ENCODE results near the gene CD33. TPM values are rescaled to one million over a fixed set of nuclear protein-coding genes. Genes with fewer than 3 reads are reported as not detected.
"Not testable (repeated sequence)": the region's sequence is repeated elsewhere in the genome, so short reads cannot be mapped to it uniquely, and the experiment has no call there.

The CD33 gene
- total RNA-seq, 2 donors from 2014 or later: 1.7 to 2.6 TPM

- H3K4me3 Mint-ChIP-seq: no peak overlapping the region
- H3K36me3 Mint-ChIP-seq (ENCODE audit: insufficient read depth in 2 of 2): no peaks in the 10 kb centered on the region
- peaks cover 6% of the 10 kb centered on the region for H3K27me3 Mint-ChIP-seq (ENCODE audit: low read depth)
- no peaks in the 10 kb centered on the region for H3K9me3 Mint-ChIP-seq
- DNase-seq (no peak), ATAC-seq (replicated peaks in 1 of 2) (no peak)
- H3K4me1 Mint-ChIP-seq (ENCODE audit: low read depth): peaks cover 4% of the 10 kb centered on the region
- no peak overlapping the region for H3K27ac Mint-ChIP-seq
Measured at GRCh38 chr19:51195616-51196015, 29.3 kb upstream of the CD33 start.

DNA sequence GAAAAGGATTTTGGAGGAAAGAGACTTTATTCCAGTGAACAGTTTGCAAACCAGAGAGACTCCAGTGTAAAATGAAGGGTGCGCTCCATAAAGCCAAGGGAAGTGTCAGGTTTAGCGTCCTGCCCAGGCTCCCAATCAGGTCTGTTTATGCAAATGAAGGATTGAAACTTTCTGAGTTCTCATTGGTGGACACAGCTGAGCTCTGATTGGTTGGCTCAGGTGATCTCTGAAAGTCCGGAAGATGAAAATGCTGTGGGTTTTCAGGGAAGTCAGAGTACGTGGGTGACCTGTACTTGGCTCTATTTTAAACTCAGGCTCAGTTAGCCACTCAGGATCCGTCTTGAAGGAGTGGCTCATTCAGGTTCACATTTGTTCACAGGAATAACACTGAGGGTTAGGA is 28.7 kb upstream of the CD33 start:
- no peak for ATAC-seq (replicated peaks in 1 of 2)
- Mint-ChIP-seq H3K27me3 (ENCODE audit: low read depth) (peaks cover 12% of the 10 kb centered on the region), H3K4me1 (ENCODE audit: low read depth) (peaks cover 4% of the 10 kb centered on the region), H3K36me3 (ENCODE audit: insufficient read depth in 2 of 2) (no peaks in the 10 kb centered on the region), H3K27ac (no peak overlapping the region), H3K4me3 (no peak overlapping the region), H3K9me3 (no peaks in the 10 kb centered on the region)
- DNase-seq: no peak

DNA sequence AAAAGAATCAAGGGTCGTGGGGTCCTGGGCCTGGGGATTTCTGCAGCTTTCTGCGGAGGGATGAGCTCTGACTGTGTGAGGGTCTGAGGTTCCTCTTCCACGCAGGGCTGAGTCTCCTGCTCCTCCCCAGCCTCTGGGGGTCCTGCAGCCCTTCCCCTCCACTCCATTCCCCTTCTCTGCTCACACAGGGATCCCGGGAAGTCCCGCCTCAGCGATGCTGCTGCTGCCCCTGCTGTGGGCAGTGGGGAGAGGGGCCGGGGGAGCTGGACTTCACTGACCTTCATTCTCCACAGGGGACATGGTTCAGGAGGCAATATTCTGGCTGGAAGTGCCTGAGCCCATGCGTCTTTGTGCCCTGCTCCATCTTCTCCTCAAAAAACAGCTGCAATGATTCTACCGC is 26.2 kb upstream of the CD33 start:
- H3K36me3 Mint-ChIP-seq (ENCODE audit: insufficient read depth in 2 of 2): no peaks in the 10 kb centered on the region
- ATAC-seq (replicated peaks in 1 of 2) (no peak), DNase-seq (no peak)
- no peaks in the 10 kb centered on the region for H3K9me3 Mint-ChIP-seq
- H3K27ac Mint-ChIP-seq: no peak overlapping the region
- H3K27me3 Mint-ChIP-seq (ENCODE audit: low read depth): peaks cover 27% of the 10 kb centered on the region
- H3K4me3 Mint-ChIP-seq: no peak overlapping the region
- H3K4me1 Mint-ChIP-seq (ENCODE audit: low read depth): peaks cover 4% of the 10 kb centered on the region

GRCh38 chr19:51200071-51200666 is 24.7 kb upstream of the CD33 start:
- no peak overlapping the region for H3K4me3 Mint-ChIP-seq
- DNase-seq: no peak
- H3K4me1 Mint-ChIP-seq (ENCODE audit: low read depth): peaks cover 4% of the 10 kb centered on the region
- peaks cover 28% of the 10 kb centered on the region for H3K27me3 Mint-ChIP-seq (ENCODE audit: low read depth)
- no peak for ATAC-seq (replicated peaks in 1 of 2)
- H3K27ac Mint-ChIP-seq: no peak overlapping the region
- no peaks in the 10 kb centered on the region for H3K36me3 Mint-ChIP-seq (ENCODE audit: insufficient read depth in 2 of 2)
- H3K9me3 Mint-ChIP-seq: no peaks in the 10 kb centered on the region

DNA sequence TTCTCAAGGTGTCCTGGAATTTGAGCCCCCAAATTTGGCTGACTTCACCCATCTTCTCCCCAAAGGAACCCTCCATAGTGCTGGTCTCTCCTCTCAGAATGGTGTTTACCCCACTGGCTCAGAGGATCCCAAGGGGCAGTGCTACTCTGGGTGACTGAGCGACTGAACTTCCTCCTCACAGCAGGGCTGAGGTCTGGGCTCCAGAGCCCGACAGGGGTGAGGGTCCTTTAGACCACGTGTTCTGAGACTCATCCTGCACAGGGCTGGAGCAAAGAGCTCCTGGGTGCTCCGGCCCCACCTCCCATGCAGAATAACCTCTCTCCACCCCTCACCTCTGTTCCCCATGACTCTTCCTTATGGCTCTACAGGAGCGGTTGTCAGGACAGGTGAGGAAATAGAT is 23.2 kb upstream of the CD33 start:
- DNase-seq: no peak
- no peaks in the 10 kb centered on the region for H3K36me3 Mint-ChIP-seq (ENCODE audit: insufficient read depth in 2 of 2)
- H3K4me3 Mint-ChIP-seq: no peak overlapping the region
- ATAC-seq (replicated peaks in 1 of 2): no peak
- H3K27me3 Mint-ChIP-seq (ENCODE audit: low read depth): peaks cover 34% of the 10 kb centered on the region
- H3K9me3 Mint-ChIP-seq: no peaks in the 10 kb centered on the region
- no peak overlapping the region for H3K27ac Mint-ChIP-seq
- peaks cover under 1% of the 10 kb centered on the region for H3K4me1 Mint-ChIP-seq (ENCODE audit: low read depth)

DNA sequence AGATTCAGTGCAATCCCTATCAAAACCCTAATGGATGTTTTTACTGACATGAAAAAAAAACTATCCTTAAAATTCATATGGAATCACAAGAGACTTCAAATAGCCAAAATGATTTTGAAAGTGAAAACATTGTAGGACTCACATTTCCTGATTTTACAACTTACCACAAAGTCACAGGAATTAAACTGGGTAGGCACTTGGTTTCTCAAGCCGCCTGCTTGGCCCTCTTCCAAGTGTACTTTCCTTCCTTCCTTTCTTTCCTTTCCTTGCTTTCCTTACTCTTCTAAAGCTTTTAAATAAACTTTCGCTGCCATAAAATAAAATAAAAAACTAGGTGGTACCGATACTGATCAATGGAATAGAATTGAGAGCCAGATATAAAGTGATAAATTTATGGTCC is 21.0 kb upstream of the CD33 start:
- Mint-ChIP-seq H3K9me3 (no peaks in the 10 kb centered on the region), H3K36me3 (ENCODE audit: insufficient read depth in 2 of 2) (no peaks in the 10 kb centered on the region), H3K4me1 (ENCODE audit: low read depth) (peaks cover 7% of the 10 kb centered on the region), H3K27ac (no peak overlapping the region), H3K27me3 (ENCODE audit: low read depth) (peaks cover 38% of the 10 kb centered on the region), H3K4me3 (no peak overlapping the region)
- ATAC-seq (replicated peaks in 1 of 2): no peak
- no peak for DNase-seq

- H3K36me3 Mint-ChIP-seq (ENCODE audit: insufficient read depth in 2 of 2): no peaks in the 10 kb centered on the region
- peaks cover 7% of the 10 kb centered on the region for H3K4me1 Mint-ChIP-seq (ENCODE audit: low read depth)
- H3K27me3 Mint-ChIP-seq (ENCODE audit: low read depth): peaks cover 40% of the 10 kb centered on the region
- DNase-seq: no peak
- H3K4me3 Mint-ChIP-seq: no peak overlapping the region
- no peaks in the 10 kb centered on the region for H3K9me3 Mint-ChIP-seq
- ATAC-seq (replicated peaks in 1 of 2): no peak
- H3K27ac Mint-ChIP-seq: no peak overlapping the region
Measured at GRCh38 chr19:51204321-51204720, 20.6 kb upstream of the CD33 start.

DNA sequence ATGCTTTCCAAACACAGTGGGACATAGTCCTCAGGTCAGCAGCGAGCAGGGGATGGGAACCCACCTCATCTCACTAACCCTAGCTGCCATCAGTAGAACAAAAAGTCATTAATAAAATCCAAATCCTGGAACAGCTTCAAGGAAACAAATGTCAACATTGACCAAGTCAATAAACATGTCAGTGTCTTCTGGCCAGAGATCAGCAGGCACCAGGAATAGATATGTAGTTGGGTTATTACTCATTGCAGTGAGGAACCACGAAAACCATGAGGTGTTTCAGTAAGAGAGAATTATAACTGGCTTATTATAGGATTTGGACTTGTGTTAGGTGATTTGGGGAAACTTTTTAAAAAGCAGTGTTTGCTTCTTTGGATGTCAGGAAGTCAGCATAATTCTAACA is 17.1 kb upstream of the CD33 start:
- DNase-seq (no peak), ATAC-seq (replicated peaks in 1 of 2) (peak in 1 of 2 donors; percentile 36)
- Mint-ChIP-seq H3K27me3 (ENCODE audit: low read depth) (peaks cover 27% of the 10 kb centered on the region), H3K4me3 (no peak overlapping the region), H3K27ac (no peak overlapping the region), H3K36me3 (ENCODE audit: insufficient read depth in 2 of 2) (no peaks in the 10 kb centered on the region), H3K4me1 (ENCODE audit: low read depth) (peaks cover 11% of the 10 kb centered on the region), H3K9me3 (no peaks in the 10 kb centered on the region)

DNA sequence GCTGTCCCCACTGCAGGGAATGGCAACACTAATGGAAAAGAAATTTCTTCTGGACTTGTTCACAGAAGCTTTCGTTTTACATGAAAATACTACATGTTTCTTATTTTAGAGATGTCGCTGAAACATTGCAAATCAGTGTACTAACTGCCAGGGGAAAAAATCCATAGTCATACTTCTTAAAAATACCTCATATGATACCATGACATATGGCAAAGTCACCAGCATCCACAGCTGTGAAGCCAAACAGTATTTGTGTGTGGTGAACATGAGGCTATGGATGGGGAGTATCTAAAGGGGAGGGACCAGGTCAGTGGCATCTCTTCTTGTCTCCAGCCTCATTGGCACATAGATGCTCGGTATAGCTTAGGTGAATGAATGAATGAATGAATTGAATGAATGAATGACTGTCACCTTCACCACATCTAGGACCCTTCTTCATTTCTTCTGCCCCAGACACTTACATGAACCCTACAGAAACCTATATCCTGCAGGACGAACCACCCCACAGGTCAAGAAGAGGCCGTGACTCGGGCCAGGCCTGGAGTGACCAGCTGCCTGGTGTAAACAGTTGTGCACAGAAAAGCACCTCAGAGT is 14.6 kb upstream of the CD33 start:
- no peak for ATAC-seq (replicated peaks in 1 of 2)
- H3K27me3 Mint-ChIP-seq (ENCODE audit: low read depth): peaks cover 20% of the 10 kb centered on the region
- peaks cover 11% of the 10 kb centered on the region for H3K4me1 Mint-ChIP-seq (ENCODE audit: low read depth)
- H3K27ac Mint-ChIP-seq: no peak overlapping the region
- no peaks in the 10 kb centered on the region for H3K36me3 Mint-ChIP-seq (ENCODE audit: insufficient read depth in 2 of 2)
- DNase-seq: no peak
- H3K9me3 Mint-ChIP-seq: no peaks in the 10 kb centered on the region
- H3K4me3 Mint-ChIP-seq: no peak overlapping the region

- not testable (repeated sequence) for ATAC-seq (replicated peaks in 1 of 2); H3K36me3 Mint-ChIP-seq (ENCODE audit: insufficient read depth in 2 of 2); H3K27ac Mint-ChIP-seq; DNase-seq; H3K9me3 Mint-ChIP-seq; H3K4me3 Mint-ChIP-seq
- Mint-ChIP-seq H3K4me1 (ENCODE audit: low read depth) (peaks cover 11% of the 10 kb centered on the region), H3K27me3 (ENCODE audit: low read depth) (peaks cover 15% of the 10 kb centered on the region)
Measured at GRCh38 chr19:51210874-51211361, 14.0 kb upstream of the CD33 start.

- no peak overlapping the region for H3K27ac Mint-ChIP-seq
- ATAC-seq (replicated peaks in 1 of 2): no peak
Measured at GRCh38 chr19:51211833-51212232, 13.0 kb upstream of the CD33 start.

GRCh38 chr19:51219307-51219706 is 5.6 kb upstream of the CD33 start:
- H3K4me1 Mint-ChIP-seq (ENCODE audit: low read depth): peaks cover 7% of the 10 kb centered on the region
- no peak overlapping the region for H3K4me3 Mint-ChIP-seq
- ATAC-seq (replicated peaks in 1 of 2) (no peak), DNase-seq (no peak)
- H3K9me3 Mint-ChIP-seq: no peaks in the 10 kb centered on the region
- no peak overlapping the region for H3K27ac Mint-ChIP-seq
- H3K27me3 Mint-ChIP-seq (ENCODE audit: low read depth): peaks cover 40% of the 10 kb centered on the region
- H3K36me3 Mint-ChIP-seq (ENCODE audit: insufficient read depth in 2 of 2): no peaks in the 10 kb centered on the region

More at GRCh38 chr19:51211833-51212232, 13.0 kb upstream of the CD33 start:
- DNase-seq: no peak
- Mint-ChIP-seq H3K36me3 (ENCODE audit: insufficient read depth in 2 of 2) (no peaks in the 10 kb centered on the region), H3K4me3 (no peak overlapping the region), H3K9me3 (no peaks in the 10 kb centered on the region), H3K27me3 (ENCODE audit: low read depth) (peaks cover 15% of the 10 kb centered on the region), H3K4me1 (ENCODE audit: low read depth) (peaks cover 11% of the 10 kb centered on the region)

- DNase-seq: no peak
- Mint-ChIP-seq H3K36me3 (ENCODE audit: insufficient read depth in 2 of 2) (no peaks in the 10 kb centered on the region), H3K4me3 (no peak overlapping the region), H3K4me1 (ENCODE audit: low read depth) (peaks cover 7% of the 10 kb centered on the region), H3K27ac (no peak overlapping the region), H3K9me3 (no peaks in the 10 kb centered on the region), H3K27me3 (ENCODE audit: low read depth) (peaks cover 43% of the 10 kb centered on the region)
- ATAC-seq (replicated peaks in 1 of 2): no peak
Measured at GRCh38 chr19:51219971-51220370, 4.9 kb upstream of the CD33 start.

DNA sequence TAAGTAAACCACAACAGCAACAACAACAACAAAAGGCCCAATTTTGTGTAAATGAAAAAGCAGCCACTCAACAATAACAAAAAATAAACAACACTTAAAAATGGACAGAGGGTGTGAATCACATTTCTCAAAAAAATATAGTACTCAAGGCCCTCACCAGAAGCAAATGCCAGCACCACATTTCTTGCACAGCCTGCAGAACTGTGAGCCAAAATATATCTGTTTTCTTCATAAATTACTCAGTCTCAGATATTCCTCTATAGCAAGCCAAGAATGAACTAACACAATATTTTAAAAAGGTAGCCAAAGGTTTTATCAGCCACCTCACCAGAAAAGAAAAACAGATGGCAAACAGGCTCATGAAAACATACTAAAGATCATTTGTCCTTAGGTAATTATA is 3.9 kb upstream of the CD33 start:
- ATAC-seq (replicated peaks in 1 of 2): no peak
- H3K36me3 Mint-ChIP-seq (ENCODE audit: insufficient read depth in 2 of 2): no peaks in the 10 kb centered on the region
- no peak overlapping the region for H3K4me3 Mint-ChIP-seq
- H3K27me3 Mint-ChIP-seq (ENCODE audit: low read depth): peaks cover 52% of the 10 kb centered on the region
- H3K27ac Mint-ChIP-seq: no peak overlapping the region
- H3K9me3 Mint-ChIP-seq: no peaks in the 10 kb centered on the region
- no peak for DNase-seq
- peaks cover 7% of the 10 kb centered on the region for H3K4me1 Mint-ChIP-seq (ENCODE audit: low read depth)

Data from activated T-cell treated with anti-CD3 and anti-CD28 coated beads, Interleukin-2, amount 50 U/mL, for 72 hours (primary cell).